HG02981 (cell line): ENCODE data around the gene TLL2.

Source experiments
- ATAC-seq: cut with Tn5 transposase; IDR thresholded peaks from one replicate; pipeline ENCODE4 v1.9.1; 2021; ENCODE audit warnings: mild to moderate bottlenecking, moderate library complexity; ENCODE audit not compliant: unreplicated experiment

The TLL2 gene

DNA sequence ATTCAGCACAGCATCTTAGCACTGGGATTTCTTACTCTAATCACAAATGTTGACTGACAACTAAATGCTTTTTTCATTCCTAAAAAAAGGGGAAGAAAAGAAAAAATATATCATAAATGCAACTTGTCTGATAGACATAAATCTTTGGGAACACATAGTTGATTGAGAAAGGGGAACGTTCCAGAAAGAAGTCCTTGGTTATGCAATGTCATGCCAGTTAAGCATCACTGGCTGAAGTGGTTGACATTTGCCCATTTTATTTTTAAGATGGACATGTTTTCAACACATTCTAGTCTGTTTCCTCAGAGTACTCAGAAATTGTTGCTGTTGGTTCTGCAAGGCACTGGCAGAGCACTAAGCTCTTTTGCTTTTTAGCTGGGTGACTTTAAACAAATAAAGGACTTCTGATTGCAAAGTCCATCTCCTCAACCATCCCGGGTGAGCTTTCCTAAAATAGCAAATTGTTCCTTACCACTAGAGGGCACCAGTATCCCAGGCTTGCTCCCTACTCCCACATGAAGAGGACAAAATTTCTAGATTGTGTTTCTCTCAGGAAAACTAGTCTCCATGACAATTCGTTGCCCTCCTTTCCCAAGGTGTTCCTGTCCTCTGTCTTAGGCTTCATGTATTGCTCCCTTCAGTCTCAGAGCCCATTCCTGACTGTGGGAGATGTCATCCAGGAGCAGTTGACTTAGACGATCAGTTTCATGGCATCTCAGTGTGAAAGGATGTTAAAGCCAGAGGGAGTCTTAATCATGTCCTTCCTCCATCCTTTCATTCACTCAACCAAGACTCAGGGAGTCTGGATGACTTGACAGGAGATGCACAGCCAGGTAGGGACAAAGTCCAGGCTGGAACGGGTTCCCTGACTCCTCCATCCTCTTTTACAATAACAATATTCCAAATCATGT, 178.9 kb downstream of the TLL2 start:
- no peak for ATAC-seq

DNA sequence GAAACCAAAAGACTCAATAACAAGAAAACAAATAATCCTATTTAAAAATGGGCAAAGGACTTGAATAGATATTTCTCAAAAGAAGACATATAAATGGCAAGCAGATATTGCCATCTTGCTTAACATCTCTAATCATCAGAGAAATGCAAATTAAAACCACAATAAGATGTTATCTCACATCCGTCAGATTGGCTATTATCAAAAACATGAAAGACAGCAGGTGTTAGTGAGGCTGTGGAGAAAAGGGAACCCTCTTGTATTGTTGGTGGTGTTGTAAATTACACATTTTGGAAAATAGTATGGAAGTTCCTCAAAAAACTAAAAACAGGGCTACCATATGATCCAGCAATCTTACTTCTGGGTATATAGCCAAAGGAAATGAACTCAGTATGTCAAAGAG, 180.6 kb downstream of the TLL2 start:
- ATAC-seq, result no peak

DNA sequence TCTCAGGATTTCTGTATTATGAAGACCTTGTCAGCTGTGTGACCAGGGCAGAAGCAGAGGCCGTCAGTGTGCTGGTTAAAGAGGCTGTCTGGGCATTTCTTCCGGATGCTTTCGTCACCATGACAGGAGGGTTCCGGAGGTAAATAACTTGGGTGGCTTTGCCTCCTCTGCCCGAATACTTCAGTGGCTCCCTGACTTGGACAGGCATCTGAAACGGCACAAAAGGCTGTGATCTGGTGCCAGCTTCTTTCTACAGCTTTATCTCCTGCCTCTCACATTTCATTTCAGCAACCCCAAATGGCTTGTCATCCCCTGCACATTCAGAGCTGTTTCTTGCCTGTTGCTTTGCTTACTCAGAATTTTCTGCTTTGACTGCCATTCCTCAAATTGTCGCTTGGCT, 186.3 kb downstream of the TLL2 start:
- ATAC-seq, result no peak

DNA sequence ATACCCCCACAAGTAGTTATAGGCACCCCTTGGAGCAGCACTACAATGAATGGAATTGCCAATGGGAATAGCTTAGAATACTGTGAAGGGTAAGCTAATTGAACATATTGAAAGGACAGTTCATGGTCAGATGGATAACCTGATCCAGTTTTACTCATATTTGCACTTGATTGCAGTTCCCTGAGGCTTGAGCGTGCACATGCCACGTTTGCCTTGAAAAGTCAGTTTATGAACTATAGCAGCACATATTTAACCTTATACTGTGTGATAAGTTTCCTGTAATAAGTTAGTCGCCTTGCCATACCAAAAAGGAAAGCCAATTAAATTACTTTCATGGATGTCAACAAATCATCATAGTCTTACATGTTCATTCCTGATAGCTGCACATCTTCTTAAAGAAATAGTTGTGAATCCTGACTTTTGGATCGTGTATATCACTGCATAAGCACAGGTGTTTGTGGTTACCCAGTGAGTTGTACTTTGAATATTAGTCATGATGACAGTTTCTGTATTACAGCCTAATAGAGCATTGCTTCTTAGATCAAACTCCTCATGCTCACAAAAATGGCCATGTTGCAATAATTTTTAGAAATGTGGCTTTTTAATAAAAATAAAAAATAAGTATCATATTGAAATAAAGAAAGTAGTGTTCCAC, 187.9 kb downstream of the TLL2 start:
- peak; percentile 97 for ATAC-seq

DNA sequence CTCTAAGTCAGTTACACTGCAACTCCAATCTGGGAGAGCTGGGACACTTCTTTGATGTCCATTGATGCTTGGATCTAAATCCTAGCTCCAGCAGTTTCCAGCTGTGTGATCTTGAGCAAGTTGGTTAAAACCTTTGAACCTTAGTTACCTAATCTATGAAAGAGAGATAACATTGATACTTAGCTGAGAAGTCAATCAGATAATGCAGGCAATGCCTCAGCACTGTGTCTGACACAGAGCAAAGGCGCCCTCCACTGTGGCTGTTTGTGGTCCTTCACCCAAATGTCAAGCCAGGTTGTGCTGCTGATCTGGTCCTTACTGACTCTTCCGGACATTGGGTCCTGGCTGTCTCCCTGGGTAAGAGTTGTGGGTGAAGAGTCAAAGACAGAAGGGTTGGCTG, 189.3 kb downstream of the TLL2 start:
- ATAC-seq, result no peak

DNA sequence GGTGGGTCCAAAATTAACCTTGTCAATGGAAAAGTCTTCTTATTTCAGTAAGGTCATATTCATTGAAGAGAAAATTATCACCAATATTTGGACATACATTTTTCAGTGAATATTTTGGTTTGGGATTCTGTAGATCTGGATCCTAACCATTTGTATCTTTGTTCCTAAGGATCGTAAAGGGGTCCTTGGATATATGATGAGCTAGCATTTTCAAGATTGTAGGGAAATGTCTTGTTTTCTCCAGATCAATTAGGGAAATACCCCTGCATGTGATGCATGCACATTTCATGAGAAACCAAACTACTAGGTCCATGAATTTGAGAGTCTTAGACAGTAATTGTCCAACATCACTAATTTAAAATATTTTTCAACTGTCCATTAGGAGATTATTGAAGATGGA, 191.5 kb downstream of the TLL2 start:
- no peak for ATAC-seq

DNA sequence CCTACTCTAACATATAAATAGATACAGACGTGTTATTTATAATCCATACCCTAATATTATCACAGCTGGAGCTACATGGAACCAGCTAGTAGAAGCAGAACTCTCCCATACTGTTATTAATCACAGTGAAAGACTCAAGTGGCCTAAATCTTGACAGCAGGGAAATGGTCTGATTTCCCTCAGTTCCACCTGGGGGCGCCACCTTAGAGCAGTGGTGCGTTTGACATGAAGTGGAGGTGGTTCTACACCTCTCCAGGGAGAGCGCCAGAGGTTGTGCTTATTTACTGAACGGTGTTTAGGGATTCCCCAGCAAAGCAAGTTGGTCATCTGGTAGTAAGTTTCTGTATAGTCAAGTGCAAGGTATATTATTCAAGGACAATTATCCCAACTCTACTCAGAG, 191.9 kb downstream of the TLL2 start:
- ATAC-seq, result no peak

DNA sequence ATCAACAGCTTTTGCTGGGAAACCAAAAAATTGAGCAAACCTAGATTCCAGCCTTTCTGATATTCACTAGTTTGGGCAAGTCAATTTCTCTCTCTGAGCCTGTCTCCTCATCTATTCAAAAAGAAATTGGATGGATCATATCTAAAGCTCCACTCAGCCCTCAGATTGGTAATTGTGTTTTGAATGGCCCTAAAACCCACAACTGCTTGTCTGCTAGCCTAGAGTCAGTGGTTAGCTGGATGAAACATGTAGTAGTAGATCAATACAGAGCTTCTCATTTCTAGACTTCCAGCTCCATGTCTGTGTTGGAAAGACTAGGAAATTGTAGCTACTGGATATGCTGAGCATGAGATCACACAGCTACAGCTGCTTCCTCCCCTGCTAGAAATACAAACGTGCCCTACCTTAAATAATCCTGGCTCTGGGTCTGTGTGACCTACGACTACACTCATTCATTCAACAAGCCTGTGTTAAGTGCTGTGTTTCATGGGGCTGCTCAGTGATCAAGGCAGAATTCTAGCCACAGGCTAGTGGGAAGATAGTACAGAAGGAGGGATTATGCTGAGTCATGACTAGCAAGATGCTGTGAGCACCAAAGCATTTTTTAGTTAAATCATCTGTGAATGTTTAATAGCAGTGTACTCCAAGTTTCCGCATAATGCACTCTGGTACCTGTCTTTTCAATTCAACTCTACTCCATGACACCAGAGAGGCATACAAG, 193.8 kb downstream of the TLL2 start:
- ATAC-seq, result no peak

DNA sequence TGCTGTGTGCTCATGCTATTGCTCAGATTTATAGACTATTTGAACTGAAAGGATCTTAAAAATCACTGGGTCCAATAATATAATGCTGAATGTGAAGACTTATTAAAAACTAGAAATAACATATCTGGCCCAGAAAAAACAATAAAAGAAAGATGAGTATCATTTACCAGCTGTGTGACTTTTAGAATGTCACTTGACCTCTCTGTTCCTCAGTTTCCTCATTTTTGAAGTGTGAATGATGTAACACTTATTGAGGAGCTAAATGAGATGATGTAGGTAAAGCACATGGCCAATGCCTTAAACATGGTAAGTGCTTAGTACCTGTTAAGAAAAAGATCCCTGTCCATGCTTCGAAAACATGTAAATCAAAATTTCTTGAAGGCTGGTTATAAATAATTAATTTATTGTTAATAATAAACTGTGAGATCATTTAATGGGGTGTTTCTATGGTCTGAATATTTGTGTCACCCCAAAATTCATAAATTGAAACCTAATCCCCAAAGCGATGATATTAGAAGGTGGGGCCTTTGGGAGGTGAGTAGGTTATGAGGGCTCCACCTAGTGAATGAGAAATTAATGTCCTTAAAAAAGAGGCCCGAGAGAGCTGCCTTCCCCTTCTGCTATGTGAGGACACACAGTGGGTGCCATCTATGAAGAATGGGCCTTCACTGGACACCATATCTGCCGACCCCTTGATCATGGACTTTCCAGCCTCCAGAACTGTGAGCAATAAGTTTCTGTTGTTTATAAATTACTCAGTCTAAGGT, 196.5 kb downstream of the TLL2 start:
- ATAC-seq, result no peak
